GM12878 (cell line): Measurements from ENCODE around the gene SYT3.

Experiments
- BACH1 ChIP-seq: fragments of 450-650 bp; IDR thresholded peaks from 2 replicates; pipeline ENCODE4 v1.6.1; 2017; ENCODE audit warnings: mild to moderate bottlenecking, borderline replicate concordance
- CTCF ChIP-seq, 3 experiments: IDR thresholded peaks in 2 of 3; conservative IDR thresholded peaks in 1 of 3; 2 replicates each; pipeline ENCODE4 v1.5.1; 2011; ENCODE audit warnings: low read depth in 3 of 3, low read length in 3 of 3, mild to moderate bottlenecking in 3 of 3, control low read depth in 2 of 3, moderate library complexity in 2 of 3, inconsistent platforms in 1 of 3, mixed read lengths in 1 of 3; ENCODE audit not compliant: control insufficient read depth in 2 of 3, insufficient read depth in 1 of 3; ENCODE audit errors: extremely low read depth in 1 of 3
- HSF1 ChIP-seq: fragments of 150-350 bp; IDR thresholded peaks from 2 replicates; pipeline ENCODE4 v1.6.1; 2014; ENCODE audit warnings: mild to moderate bottlenecking, low read depth, low read length
- JUND ChIP-seq: IDR thresholded peaks from 2 replicates; pipeline ENCODE4 v1.6.1; 2012; ENCODE audit warnings: low read depth, mild to moderate bottlenecking, low read length, improper control_type of control experiment, moderate library complexity
- SREBF1 ChIP-seq: IDR thresholded peaks from 2 replicates; pipeline ENCODE4 v1.6.1; 2012; ENCODE audit warnings: mild to moderate bottlenecking, low read length
- ZZZ3 ChIP-seq: IDR thresholded peaks from 2 replicates; pipeline ENCODE4 v1.6.1; 2011; ENCODE audit warnings: low read depth; ENCODE audit not compliant: control insufficient read depth, insufficient read length
- TF ChIP-seq, protein P1 (sequence below): IDR thresholded peaks from 2 replicates; pipeline ENCODE4 v1.6.1; 2011; ENCODE audit warnings: mild to moderate bottlenecking, low read depth, low read length, moderate library complexity; ENCODE audit not compliant: insufficient replicate concordance

- no peak for TF ChIP-seq CTCF (IDR thresholded peaks at IDR 0.05 in 2 of 3, conservative IDR thresholded peaks at IDR 0.05 in 1 of 3; ENCODE audit: control insufficient read depth in 2 of 3, extremely low read depth in 1 of 3, insufficient read depth in 1 of 3, low read depth in 3 of 3, low read length in 3 of 3)
- TF ChIP-seq HSF1, result no peak
- TF ChIP-seq, protein P1, sequence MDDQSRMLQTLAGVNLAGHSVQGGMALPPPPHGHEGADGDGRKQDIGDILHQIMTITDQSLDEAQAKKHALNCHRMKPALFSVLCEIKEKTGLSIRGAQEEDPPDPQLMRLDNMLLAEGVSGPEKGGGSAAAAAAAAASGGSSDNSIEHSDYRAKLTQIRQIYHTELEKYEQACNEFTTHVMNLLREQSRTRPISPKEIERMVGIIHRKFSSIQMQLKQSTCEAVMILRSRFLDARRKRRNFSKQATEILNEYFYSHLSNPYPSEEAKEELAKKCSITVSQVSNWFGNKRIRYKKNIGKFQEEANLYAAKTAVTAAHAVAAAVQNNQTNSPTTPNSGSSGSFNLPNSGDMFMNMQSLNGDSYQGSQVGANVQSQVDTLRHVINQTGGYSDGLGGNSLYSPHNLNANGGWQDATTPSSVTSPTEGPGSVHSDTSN, result no peak
- TF ChIP-seq JUND, result no peak
- no peak for TF ChIP-seq SREBF1
- TF ChIP-seq BACH1, result no peak
- no peak for TF ChIP-seq ZZZ3
Observed at GRCh38 chr19:50666346-50667176, 26.9 kb upstream of the SYT3 start.
